Activated naive CD8-positive, alpha-beta T cell treated with anti-CD3 and anti-CD28 coated beads for 36 hours (primary cell): ENCODE measurements around the gene SESTD1. TPM values are rescaled to one million over a fixed set of nuclear protein-coding genes. Genes with fewer than 3 reads are reported as not detected.
"Not testable (repeated sequence)": the region's sequence is repeated elsewhere in the genome, so short reads cannot be mapped to it uniquely, and the experiment has no call there.

Experiments used
- DNase-seq: peaks from one replicate; pipeline ENCODE4 v3.0.0; 2021
- H3K27ac Mint-ChIP-seq: one replicate; pipeline ENCODE4 v1.8.0; 2022; ENCODE audit warnings: mild to moderate bottlenecking, moderate library complexity, mixed read lengths
- H3K27me3 Mint-ChIP-seq: one replicate; pipeline ENCODE4 v1.8.0; 2022; ENCODE audit warnings: mild to moderate bottlenecking, mixed read lengths
- H3K36me3 Mint-ChIP-seq: one replicate; pipeline ENCODE4 v1.8.0; 2021; ENCODE audit warnings: mild to moderate bottlenecking, mixed read lengths
- H3K4me1 Mint-ChIP-seq: one replicate; pipeline ENCODE4 v1.8.0; 2021; ENCODE audit warnings: mixed read lengths
- H3K4me3 Mint-ChIP-seq: one replicate; pipeline ENCODE4 v1.8.0; 2022; ENCODE audit warnings: mild to moderate bottlenecking, moderate library complexity, mixed read lengths
- H3K9me3 Mint-ChIP-seq: one replicate; pipeline ENCODE4 v1.8.0; 2022; ENCODE audit warnings: mixed read lengths
- total RNA-seq, 2 experiments: library from RNA; stranded (reverse); gene quantifications; one replicate each; pipeline ENCODE4 v1.2.3, GENCODE V29; 2021

The SESTD1 gene
- total RNA-seq, 2 experiments from 2014 or later, result 4.4 to 5.7 TPM

- Mint-ChIP-seq H3K9me3 (no peaks in the 10 kb centered on the region), H3K36me3 (no peaks in the 10 kb centered on the region), H3K4me3 (no peak overlapping the region), H3K27me3 (no peaks in the 10 kb centered on the region), H3K4me1 (peaks cover 25% of the 10 kb centered on the region), H3K27ac (no peak overlapping the region)
- no peak for DNase-seq
Observed at GRCh38 chr2:179235463-179236108, 29.0 kb downstream of the SESTD1 start.

- no peaks in the 10 kb centered on the region for H3K9me3 Mint-ChIP-seq
- no peaks in the 10 kb centered on the region for H3K27me3 Mint-ChIP-seq
- H3K36me3 Mint-ChIP-seq, result no peaks in the 10 kb centered on the region
- no peak for DNase-seq
- no peak overlapping the region for H3K27ac Mint-ChIP-seq
- no peak overlapping the region for H3K4me3 Mint-ChIP-seq
- H3K4me1 Mint-ChIP-seq, result peaks cover 16% of the 10 kb centered on the region
Observed at GRCh38 chr2:179234658-179235240, 29.9 kb downstream of the SESTD1 start.

GRCh38 chr2:179233626-179234430 is 30.8 kb downstream of the SESTD1 start:
- Mint-ChIP-seq H3K4me3 (no peak overlapping the region), H3K36me3 (no peaks in the 10 kb centered on the region), H3K9me3 (no peaks in the 10 kb centered on the region), H3K27ac (no peak overlapping the region), H3K27me3 (no peaks in the 10 kb centered on the region), H3K4me1 (peaks cover 8% of the 10 kb centered on the region)
- no peak for DNase-seq

GRCh38 chr2:179233083-179233490 is 31.5 kb downstream of the SESTD1 start:
- H3K27me3 Mint-ChIP-seq, result no peaks in the 10 kb centered on the region
- H3K9me3 Mint-ChIP-seq, result no peaks in the 10 kb centered on the region
- H3K27ac Mint-ChIP-seq, result no peak overlapping the region
- H3K4me3 Mint-ChIP-seq, result no peak overlapping the region
- H3K36me3 Mint-ChIP-seq, result no peaks in the 10 kb centered on the region
- DNase-seq, result no peak
- peaks cover 3% of the 10 kb centered on the region for H3K4me1 Mint-ChIP-seq

GRCh38 chr2:179226961-179227259 is 37.7 kb downstream of the SESTD1 start:
- H3K36me3 Mint-ChIP-seq, result no peaks in the 10 kb centered on the region
- no peaks in the 10 kb centered on the region for H3K27me3 Mint-ChIP-seq
- no peak overlapping the region for H3K27ac Mint-ChIP-seq
- no peaks in the 10 kb centered on the region for H3K9me3 Mint-ChIP-seq
- DNase-seq, result no peak
- no peak overlapping the region for H3K4me3 Mint-ChIP-seq
- no peaks in the 10 kb centered on the region for H3K4me1 Mint-ChIP-seq

- Mint-ChIP-seq H3K9me3 (no peaks in the 10 kb centered on the region), H3K27me3 (no peaks in the 10 kb centered on the region), H3K4me1 (no peaks in the 10 kb centered on the region), H3K4me3 (no peak overlapping the region), H3K27ac (no peak overlapping the region), H3K36me3 (no peaks in the 10 kb centered on the region)
- no peak for DNase-seq
Observed at GRCh38 chr2:179226203-179226960, 38.2 kb downstream of the SESTD1 start.

- Mint-ChIP-seq H3K4me1 (no peaks in the 10 kb centered on the region), H3K9me3 (no peaks in the 10 kb centered on the region), H3K27me3 (no peaks in the 10 kb centered on the region), H3K36me3 (no peaks in the 10 kb centered on the region), H3K27ac (no peak overlapping the region), H3K4me3 (no peak overlapping the region)
- DNase-seq, result no peak
Observed at GRCh38 chr2:179224361-179224760, 40.3 kb downstream of the SESTD1 start.

- no peak for DNase-seq
- H3K27ac Mint-ChIP-seq, result no peak overlapping the region
- H3K4me1 Mint-ChIP-seq, result no peaks in the 10 kb centered on the region
- H3K36me3 Mint-ChIP-seq, result no peaks in the 10 kb centered on the region
- no peak overlapping the region for H3K4me3 Mint-ChIP-seq
- no peaks in the 10 kb centered on the region for H3K27me3 Mint-ChIP-seq
- no peaks in the 10 kb centered on the region for H3K9me3 Mint-ChIP-seq
Observed at GRCh38 chr2:179222076-179222475, 42.6 kb downstream of the SESTD1 start.

- Mint-ChIP-seq H3K4me3 (no peak overlapping the region), H3K4me1 (no peaks in the 10 kb centered on the region), H3K27ac (no peak overlapping the region), H3K27me3 (no peaks in the 10 kb centered on the region), H3K9me3 (peaks cover 1% of the 10 kb centered on the region), H3K36me3 (no peaks in the 10 kb centered on the region)
- peak; percentile 33 for DNase-seq
Observed at GRCh38 chr2:179218848-179219594, 45.6 kb downstream of the SESTD1 start.

GRCh38 chr2:179214671-179215070 is 50.0 kb downstream of the SESTD1 start:
- H3K27me3 Mint-ChIP-seq, result not testable (repeated sequence)

GRCh38 chr2:179211355-179211754 is 53.3 kb downstream of the SESTD1 start:
- peaks cover 2% of the 10 kb centered on the region for H3K36me3 Mint-ChIP-seq
- no peak overlapping the region for H3K4me3 Mint-ChIP-seq
- H3K27me3 Mint-ChIP-seq, result no peaks in the 10 kb centered on the region
- H3K27ac Mint-ChIP-seq, result no peak overlapping the region
- peaks cover 16% of the 10 kb centered on the region for H3K9me3 Mint-ChIP-seq
- no peak for DNase-seq
- no peaks in the 10 kb centered on the region for H3K4me1 Mint-ChIP-seq

More at GRCh38 chr2:179214671-179215070, 50.0 kb downstream of the SESTD1 start:
- H3K4me1 Mint-ChIP-seq, H3K4me3 Mint-ChIP-seq, H3K27ac Mint-ChIP-seq, H3K9me3 Mint-ChIP-seq, DNase-seq, H3K36me3 Mint-ChIP-seq: not testable (repeated sequence)

GRCh38 chr2:179208277-179208676 is 56.4 kb downstream of the SESTD1 start:
- not testable (repeated sequence) for DNase-seq, H3K36me3 Mint-ChIP-seq, H3K4me3 Mint-ChIP-seq, H3K27me3 Mint-ChIP-seq, H3K4me1 Mint-ChIP-seq, H3K27ac Mint-ChIP-seq
- H3K9me3 Mint-ChIP-seq, result peaks cover 17% of the 10 kb centered on the region

- Mint-ChIP-seq H3K27me3 (no peaks in the 10 kb centered on the region), H3K4me3 (no peak overlapping the region), H3K27ac (no peak overlapping the region), H3K9me3 (peaks cover 25% of the 10 kb centered on the region), H3K4me1 (no peaks in the 10 kb centered on the region), H3K36me3 (peaks cover 7% of the 10 kb centered on the region)
- DNase-seq, result no peak
Observed at GRCh38 chr2:179207047-179207446, 57.6 kb downstream of the SESTD1 start.

- Mint-ChIP-seq H3K4me1 (no peaks in the 10 kb centered on the region), H3K4me3 (no peak overlapping the region), H3K9me3 (peaks cover 25% of the 10 kb centered on the region), H3K36me3 (peaks cover 9% of the 10 kb centered on the region), H3K27ac (no peak overlapping the region), H3K27me3 (no peaks in the 10 kb centered on the region)
- DNase-seq, result no peak
Observed at GRCh38 chr2:179201869-179202268, 62.8 kb downstream of the SESTD1 start.
